H9 (cell line): ENCODE data around the gene AKNAD1. TPM values are rescaled to one million over a fixed set of nuclear protein-coding genes. Genes with fewer than 3 reads are reported as not detected.

Experiments used
- DNase-seq: peaks from one replicate; pipeline ENCODE4 v3.0.0-alpha.2; 2017
- H2AFZ ChIP-seq: one replicate; pipeline ENCODE4 v1.6.1; 2013; ENCODE audit warnings: mild to moderate bottlenecking, low read length, control low read depth, moderate library complexity
- H2AK5ac ChIP-seq: 2 replicates; pipeline ENCODE4 v1.6.1; 2013; ENCODE audit warnings: low read length, control low read depth, mixed read lengths; ENCODE audit not compliant: insufficient read length
- H2BK120ac ChIP-seq: one replicate; pipeline ENCODE4 v1.6.1; 2013; ENCODE audit warnings: low read depth, mild to moderate bottlenecking, low read length, control low read depth, inconsistent platforms; ENCODE audit not compliant: poor library complexity, severe bottlenecking
- H2BK12ac ChIP-seq: 2 replicates; pipeline ENCODE4 v1.6.1; 2013; ENCODE audit warnings: low read length, control low read depth, mixed read lengths, low read depth; ENCODE audit not compliant: insufficient read length
- H2BK15ac ChIP-seq: 2 replicates; pipeline ENCODE4 v1.6.1; 2013; ENCODE audit warnings: low read depth, low read length, control low read depth
- H2BK20ac ChIP-seq: one replicate; pipeline ENCODE4 v1.6.1; 2013; ENCODE audit warnings: low read depth, mild to moderate bottlenecking, low read length, control low read depth, inconsistent platforms; ENCODE audit not compliant: poor library complexity, severe bottlenecking
- H2BK5ac ChIP-seq: 2 replicates; pipeline ENCODE4 v1.6.1; 2013; ENCODE audit warnings: low read length, control low read depth, mixed read lengths; ENCODE audit not compliant: insufficient read length
- H3K14ac ChIP-seq: 2 replicates; pipeline ENCODE4 v1.6.1; 2013; ENCODE audit warnings: low read length, control low read depth; ENCODE audit not compliant: insufficient read depth
- H3K18ac ChIP-seq: 2 replicates; pipeline ENCODE4 v1.6.1; 2013; ENCODE audit warnings: low read depth, mild to moderate bottlenecking, mixed read lengths, low read length, control low read depth; ENCODE audit not compliant: insufficient read length
- H3K23ac ChIP-seq: 2 replicates; pipeline ENCODE4 v1.6.1; 2013; ENCODE audit warnings: low read length, control low read depth, mixed read lengths, low read depth; ENCODE audit not compliant: insufficient read length
- H3K23me2 ChIP-seq: 2 replicates; pipeline ENCODE4 v1.6.1; 2013; ENCODE audit warnings: low read depth, mild to moderate bottlenecking, mixed read lengths, low read length, control low read depth; ENCODE audit not compliant: insufficient read length, poor library complexity, severe bottlenecking
- H3K27ac ChIP-seq: 2 replicates; pipeline ENCODE4 v1.5.1; 2013; ENCODE audit warnings: low read length, control low read depth, mixed read lengths, low read depth; ENCODE audit not compliant: insufficient read length
- H3K27me3 ChIP-seq: 2 replicates; pipeline ENCODE4 v1.6.1; 2013; ENCODE audit warnings: low read length, control low read depth, inconsistent platforms; ENCODE audit not compliant: insufficient read depth
- H3K4ac ChIP-seq: 2 replicates; pipeline ENCODE4 v1.6.1; 2013; ENCODE audit warnings: low read depth, mild to moderate bottlenecking, control low read depth, inconsistent platforms, low read length, moderate library complexity
- H3K4me1 ChIP-seq: 2 replicates; pipeline ENCODE4 v1.6.1; 2013; ENCODE audit warnings: low read length, control low read depth, inconsistent platforms; ENCODE audit not compliant: insufficient read depth
- H3K4me2 ChIP-seq: 2 replicates; pipeline ENCODE4 v1.6.1; 2013; ENCODE audit warnings: low read length, control low read depth, mixed read lengths; ENCODE audit not compliant: insufficient read length, insufficient read depth
- H3K56ac ChIP-seq: 2 replicates; pipeline ENCODE4 v1.6.1; 2013; ENCODE audit warnings: low read depth, mild to moderate bottlenecking, mixed read lengths, low read length, control low read depth; ENCODE audit not compliant: insufficient read length
- H3K79me1 ChIP-seq: 2 replicates; pipeline ENCODE4 v1.6.1; 2013; ENCODE audit warnings: low read depth, mild to moderate bottlenecking, moderate library complexity, low read length, control low read depth, inconsistent platforms; ENCODE audit not compliant: insufficient read depth, poor library complexity, severe bottlenecking
- H3K79me2 ChIP-seq: 2 replicates; pipeline ENCODE4 v1.6.1; 2013; ENCODE audit warnings: low read length, control low read depth, inconsistent platforms; ENCODE audit not compliant: insufficient read depth
- H3K9ac ChIP-seq: 2 replicates; pipeline ENCODE4 v1.6.1; 2013; ENCODE audit warnings: low read length, control low read depth, mixed read lengths; ENCODE audit not compliant: insufficient read length; ENCODE audit errors: extremely low read depth
- H3K9me3 ChIP-seq: one replicate; pipeline ENCODE4 v1.6.1; 2013; ENCODE audit warnings: low read depth, low read length, inconsistent platforms; ENCODE audit not compliant: control insufficient read depth
- H3T11ph ChIP-seq: one replicate; pipeline ENCODE4 v1.6.1; 2013; ENCODE audit warnings: mild to moderate bottlenecking, low read length, control low read depth, inconsistent platforms
- H4K20me1 ChIP-seq: one replicate; pipeline ENCODE4 v1.6.1; 2013; ENCODE audit not compliant: control insufficient read depth, insufficient read length, insufficient read depth
- H4K5ac ChIP-seq: 2 replicates; pipeline ENCODE4 v1.6.1; 2013; ENCODE audit warnings: low read depth, mild to moderate bottlenecking, mixed read lengths, low read length, control low read depth; ENCODE audit not compliant: insufficient read length
- H4K8ac ChIP-seq: replicated peaks from 2 replicates; pipeline ENCODE4 v1.6.1; 2013; ENCODE audit warnings: low read length, control low read depth, mixed read lengths, low read depth; ENCODE audit not compliant: insufficient read length
- H4K91ac ChIP-seq: 2 replicates; pipeline ENCODE4 v1.6.1; 2013; ENCODE audit warnings: low read depth, mild to moderate bottlenecking, moderate library complexity, mixed read lengths, low read length, control low read depth; ENCODE audit not compliant: insufficient read length
- H3K27ac Mint-ChIP-seq, 3 experiments: 2 replicates in 2 of 3; 3 replicates in 1 of 3; pipeline ENCODE4 v1.8.0; 2020 to 2021; ENCODE audit warnings: mixed read lengths in 3 of 3, mild to moderate bottlenecking in 1 of 3, moderate library complexity in 1 of 3
- H3K27me3 Mint-ChIP-seq: 2 replicates; pipeline ENCODE4 v1.8.0; 2021; ENCODE audit warnings: low read depth, mild to moderate bottlenecking, moderate library complexity, mixed read lengths
- H3K36me3 Mint-ChIP-seq, 3 experiments: 2 replicates in 2 of 3; 3 replicates in 1 of 3; pipeline ENCODE4 v1.8.0; 2020 to 2021; ENCODE audit warnings: low read depth in 3 of 3, mixed read lengths in 3 of 3; ENCODE audit not compliant: insufficient read depth in 1 of 3
- H3K4me1 Mint-ChIP-seq, 2 experiments: 2 replicates each; pipeline ENCODE4 v1.8.0; 2020; ENCODE audit warnings: mixed read lengths in 2 of 2
- H3K4me3 Mint-ChIP-seq, 2 experiments: 2 replicates in 1 of 2; 3 replicates in 1 of 2; pipeline ENCODE4 v1.8.0; 2020 to 2021; ENCODE audit warnings: mild to moderate bottlenecking in 2 of 2, mixed read lengths in 2 of 2, moderate library complexity in 1 of 2
- H3K9me3 Mint-ChIP-seq, 2 experiments: 2 replicates in 1 of 2; 3 replicates in 1 of 2; pipeline ENCODE4 v1.8.0; 2020; ENCODE audit warnings: mild to moderate bottlenecking in 2 of 2, mixed read lengths in 2 of 2, moderate library complexity in 1 of 2
- CTCF ChIP-seq: fragments of 200-600 bp; sonication (generic); conservative IDR thresholded peaks from 3 replicates; pipeline ENCODE4 v1.8.0; 2021; ENCODE audit warnings: antibody characterized with exemption, mild to moderate bottlenecking
- WGBS: extraction: QIAGEN DNeasy Blood & Tissue Kit; methylation state at CpG from one replicate; pipeline ENCODE4 v1.1.7; 2013; ENCODE audit warnings: missing lambda C conversion rate, low lambda C conversion rate, mixed read lengths; ENCODE audit not compliant: insufficient read length; ENCODE audit errors: extremely low coverage; 5-methylcytosine and 5-hydroxymethylcytosine counted together
- total RNA-seq: library from RNA; stranded (reverse); gene quantifications from 2 replicates; pipeline ENCODE4 v1.2.1, GENCODE V29; 2021

The AKNAD1 gene
- total RNA-seq, 1 experiment from 2014 or later, result not detected

- no peaks in the 10 kb centered on the region for H3K9me3 ChIP-seq
- Mint-ChIP-seq H3K27ac (no peak overlapping the region), H3K27me3 (no peaks in the 10 kb centered on the region), H3K4me3 (no peak overlapping the region), H3K4me1 (peaks cover 4% of the 10 kb centered on the region in 2 experiments; a peak in 3 of 4 replicates), H3K9me3 (no peaks in the 10 kb centered on the region), H3K36me3 (no peaks in the 10 kb centered on the region; a peak in 3 of 7 replicates)
- no peaks in the 10 kb centered on the region for H3K4me1 ChIP-seq
- H2BK15ac ChIP-seq, result no peak overlapping the region
- no peaks in the 10 kb centered on the region for H3K23me2 ChIP-seq
- no peak for TF ChIP-seq CTCF
- H2BK5ac ChIP-seq, result no peak overlapping the region
- H2AFZ ChIP-seq, result no peak overlapping the region
- no peak for DNase-seq
- H2AK5ac ChIP-seq, result no peak overlapping the region
- H4K5ac ChIP-seq, result no peak overlapping the region
- H3K79me2 ChIP-seq, result no peaks in the 10 kb centered on the region
- H2BK20ac ChIP-seq, result no peak overlapping the region
- no peak overlapping the region for H3K27ac ChIP-seq
- no peaks in the 10 kb centered on the region for H4K20me1 ChIP-seq
- H3K18ac ChIP-seq, result no peak overlapping the region
- no peak overlapping the region for H4K8ac ChIP-seq
- no peak overlapping the region for H3K56ac ChIP-seq
- WGBS, result no CpG with 5 or more reads among the region's 3 CpGs
- H3K9ac ChIP-seq, result no peak overlapping the region
- no peak overlapping the region for H3T11ph ChIP-seq
- H2BK12ac ChIP-seq, result no peak overlapping the region
- H3K27me3 ChIP-seq, result no peaks in the 10 kb centered on the region
- no peak overlapping the region for H4K91ac ChIP-seq
- H3K23ac ChIP-seq, result no peak overlapping the region
- H3K14ac ChIP-seq, result no peak overlapping the region
- H3K4me2 ChIP-seq, result no peak overlapping the region
- no peak overlapping the region for H3K4ac ChIP-seq
- no peak overlapping the region for H2BK120ac ChIP-seq
- no peaks in the 10 kb centered on the region for H3K79me1 ChIP-seq
Observed at GRCh38 chr1:108901106-108901505, 44.2 kb upstream of the AKNAD1 start.
